WI38 (cell line): Measurements from ENCODE around the gene LRCH1.

ENCODE experiments used
- H3K4me3 ChIP-seq: 2 replicates; pipeline ENCODE4 v1.5.1; 2011; ENCODE audit warnings: low read depth, mild to moderate bottlenecking, control low read depth, low read length
- CTCF ChIP-seq: IDR thresholded peaks from 2 replicates; pipeline ENCODE4 v1.5.1; 2012; ENCODE audit warnings: low read depth, mild to moderate bottlenecking, control low read depth, low read length

LRCH1 gene

GRCh38 chr13:46715363-46715762 lies 162.4 kb downstream of the LRCH1 start:
- no peak for TF ChIP-seq CTCF
- H3K4me3 ChIP-seq, result no peak overlapping the region

DNA sequence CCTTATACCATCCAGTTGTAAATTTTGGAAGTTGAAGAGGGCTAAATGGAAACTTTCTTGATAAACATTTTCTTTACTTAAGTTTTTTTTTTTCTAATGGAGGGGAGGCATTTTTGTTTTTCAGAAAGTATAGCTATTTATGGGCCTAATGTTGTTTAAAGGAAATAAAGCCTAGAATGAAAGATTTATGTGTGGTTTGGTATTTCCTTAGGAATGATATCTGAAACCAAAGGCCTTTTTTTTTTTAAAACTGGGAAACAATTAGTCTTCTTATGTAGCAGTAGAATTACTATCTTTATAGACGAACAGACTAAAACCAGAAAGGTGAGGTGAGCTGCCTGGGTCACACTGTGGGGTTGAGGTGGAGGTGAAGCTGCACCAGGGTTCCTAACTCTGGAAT lies 163.9 kb downstream of the LRCH1 start:
- no peak overlapping the region for H3K4me3 ChIP-seq
- TF ChIP-seq CTCF, result no peak

DNA sequence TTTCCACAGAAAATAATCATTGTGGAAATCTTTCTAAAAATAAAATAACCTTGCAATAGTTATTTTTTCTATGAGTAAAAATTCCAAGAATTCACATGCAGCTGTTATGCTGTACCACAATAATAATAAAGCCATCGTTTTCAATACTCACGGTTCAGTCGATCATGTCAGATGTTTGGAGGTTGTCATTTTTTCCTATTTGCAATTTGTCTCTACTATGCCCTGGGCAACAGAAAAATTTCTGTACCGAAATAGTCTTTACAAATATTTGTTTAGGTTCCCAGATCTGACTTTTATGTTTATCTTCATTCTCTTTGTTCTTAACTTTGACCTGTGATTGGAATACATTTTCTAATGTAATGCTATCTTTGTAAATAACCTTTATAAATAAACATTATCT lies 164.3 kb downstream of the LRCH1 start:
- H3K4me3 ChIP-seq, result no peak overlapping the region
- no peak for TF ChIP-seq CTCF

DNA sequence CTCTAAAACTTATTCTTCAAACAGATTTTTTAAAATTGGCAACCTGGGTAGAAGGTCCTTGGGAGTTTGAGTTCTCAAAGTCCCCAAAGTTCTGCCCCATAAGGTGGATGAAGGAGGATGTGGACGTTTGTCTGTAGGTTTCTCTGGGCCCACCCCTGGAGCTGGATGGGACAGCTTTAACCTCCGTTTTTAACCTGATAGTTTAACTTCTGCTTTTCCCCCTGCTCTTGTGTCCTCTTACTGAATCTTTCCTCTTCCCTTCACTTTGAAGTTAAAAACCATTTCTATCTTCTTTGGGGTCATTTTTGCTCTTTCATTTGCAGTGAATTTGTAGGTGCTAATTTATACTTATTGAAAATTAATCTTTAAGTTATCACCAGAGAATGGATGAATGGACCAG lies 164.9 kb downstream of the LRCH1 start:
- no peak for TF ChIP-seq CTCF
- H3K4me3 ChIP-seq, result no peak overlapping the region

DNA sequence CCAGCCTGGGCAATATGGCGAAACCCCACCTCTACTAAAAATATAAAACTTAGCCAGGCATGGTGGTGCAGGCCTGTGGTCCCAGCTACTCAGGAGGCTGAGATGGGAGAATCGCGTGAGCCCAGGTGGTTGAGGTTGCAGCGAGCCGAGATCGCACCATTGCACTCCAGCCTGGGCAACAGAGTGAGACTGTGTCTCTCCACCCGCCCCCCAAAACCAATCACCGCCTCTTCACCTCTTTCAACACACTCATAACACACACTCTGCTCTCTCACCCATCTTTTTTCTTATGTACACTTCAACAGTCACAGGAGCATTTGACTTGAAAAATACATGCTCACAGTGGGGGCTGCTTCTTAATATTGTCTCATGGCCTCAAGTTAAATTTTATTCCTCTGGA lies 167.2 kb downstream of the LRCH1 start:
- H3K4me3 ChIP-seq, result no peak overlapping the region
- no peak for TF ChIP-seq CTCF

DNA sequence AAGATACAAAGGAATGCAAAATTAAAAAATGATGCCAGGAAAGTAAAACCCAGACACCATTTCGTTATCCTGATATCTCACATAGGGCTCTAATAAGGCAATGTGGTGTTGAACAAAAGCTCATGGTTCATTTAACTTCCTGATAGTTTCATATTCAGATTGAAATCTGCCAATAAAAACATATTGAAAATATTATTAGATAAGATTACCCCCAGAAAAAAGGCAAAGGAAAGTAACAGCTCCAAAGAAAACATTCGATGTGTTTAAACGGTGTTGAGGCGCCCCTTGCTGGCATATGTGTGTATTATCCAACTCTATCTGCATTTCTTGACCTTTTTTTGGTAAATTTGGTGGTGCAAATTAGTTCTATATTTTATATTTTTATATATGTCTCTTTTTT lies 168.1 kb downstream of the LRCH1 start:
- peak; percentile 48 for TF ChIP-seq CTCF
- no peak overlapping the region for H3K4me3 ChIP-seq

DNA sequence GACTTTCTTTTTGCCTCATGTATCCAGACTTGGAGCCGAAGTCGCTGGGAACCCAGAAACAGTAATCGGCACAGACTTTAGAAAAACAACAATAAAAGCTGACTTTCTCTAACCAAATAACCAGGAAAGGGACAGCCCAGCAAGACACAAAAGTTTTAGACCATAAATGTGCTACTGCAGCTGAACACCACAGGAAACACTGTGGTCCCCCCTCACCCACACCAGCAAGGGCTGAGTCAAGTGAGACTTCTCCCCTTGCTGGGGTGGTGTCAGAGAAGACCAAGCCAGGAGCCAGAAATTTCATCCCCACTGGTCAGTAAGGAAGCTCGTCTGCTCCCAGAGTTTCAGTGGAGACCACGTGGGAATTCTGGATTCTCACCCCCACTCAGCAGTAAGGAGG lies 173.4 kb downstream of the LRCH1 start:
- H3K4me3 ChIP-seq, result no peak overlapping the region
- no peak for TF ChIP-seq CTCF

- H3K4me3 ChIP-seq, result no peak overlapping the region
- TF ChIP-seq CTCF, result 0 out of 2 replicates have a peak, but pooled peaks have one; percentile 4
Observed at GRCh38 chr13:46728777-46729176, 175.8 kb downstream of the LRCH1 start.
